ENCODE results near the gene OXCT1. TPM values are rescaled to one million over a fixed set of nuclear protein-coding genes. Genes with fewer than 3 reads are reported as not detected.
"Not testable (repeated sequence)": the region's sequence is repeated elsewhere in the genome, so short reads cannot be mapped to it uniquely, and the experiment has no call there.

OXCT1 gene
- total RNA-seq, 6 experiments from 2014 or later, result 40.4 to 44.0 (median 40.8) TPM

- Mint-ChIP-seq H3K27ac (no peak overlapping the region; the same call in 1 of the 2 replicates), H3K4me1 (ENCODE audit: low read depth) (peaks cover 28% of the 10 kb centered on the region), H3K4me3 (no peak overlapping the region), H3K9me3 (no peaks in the 10 kb centered on the region), H3K36me3 (ENCODE audit: low read depth) (peaks cover 5% of the 10 kb centered on the region; the same call in 1 of the 2 replicates), H3K27me3 (ENCODE audit: insufficient read depth) (no peaks in the 10 kb centered on the region)
- no peak for TF ChIP-seq CTCF (IDR thresholded peaks at IDR 0.05)
- no peak for DNase-seq
These were observed 54.5 kb downstream of the OXCT1 start for GRCh38 chr5:41815663-41816229.

- Mint-ChIP-seq H3K9me3 (no peaks in the 10 kb centered on the region), H3K27me3 (ENCODE audit: insufficient read depth) (no peaks in the 10 kb centered on the region), H3K4me1 (ENCODE audit: low read depth) (peaks cover 33% of the 10 kb centered on the region), H3K27ac (no peak overlapping the region), H3K36me3 (ENCODE audit: low read depth) (peaks cover 5% of the 10 kb centered on the region; the same call in 1 of the 2 replicates), H3K4me3 (no peak overlapping the region)
- no peak for DNase-seq
- no peak for TF ChIP-seq CTCF (IDR thresholded peaks at IDR 0.05)
These were observed 55.0 kb downstream of the OXCT1 start for GRCh38 chr5:41815261-41815660.

- DNase-seq; H3K36me3 Mint-ChIP-seq (ENCODE audit: low read depth); H3K9me3 Mint-ChIP-seq; H3K27ac Mint-ChIP-seq; H3K27me3 Mint-ChIP-seq (ENCODE audit: insufficient read depth); H3K4me3 Mint-ChIP-seq: not testable (repeated sequence)
- peaks cover 40% of the 10 kb centered on the region for H3K4me1 Mint-ChIP-seq (ENCODE audit: low read depth)
These were observed 55.9 kb downstream of the OXCT1 start for GRCh38 chr5:41814306-41814705.

GRCh38 chr5:41812156-41812555 is 58.1 kb downstream of the OXCT1 start:
- no peak overlapping the region for H3K4me3 Mint-ChIP-seq
- no peak for DNase-seq
- no peak for TF ChIP-seq CTCF (IDR thresholded peaks at IDR 0.05)
- no peaks in the 10 kb centered on the region for H3K9me3 Mint-ChIP-seq
- no peak overlapping the region; the same call in 1 of the 2 replicates for H3K27ac Mint-ChIP-seq
- no peaks in the 10 kb centered on the region for H3K27me3 Mint-ChIP-seq (ENCODE audit: insufficient read depth)
- peaks cover 34% of the 10 kb centered on the region for H3K4me1 Mint-ChIP-seq (ENCODE audit: low read depth)
- peaks cover 5% of the 10 kb centered on the region for H3K36me3 Mint-ChIP-seq (ENCODE audit: low read depth)

GRCh38 chr5:41809128-41809527 is 61.1 kb downstream of the OXCT1 start:
- Mint-ChIP-seq H3K27ac (no peak overlapping the region), H3K4me3 (no peak overlapping the region), H3K27me3 (ENCODE audit: insufficient read depth) (no peaks in the 10 kb centered on the region), H3K9me3 (no peaks in the 10 kb centered on the region), H3K36me3 (ENCODE audit: low read depth) (peaks cover 11% of the 10 kb centered on the region), H3K4me1 (ENCODE audit: low read depth) (peaks cover 20% of the 10 kb centered on the region)
- DNase-seq, result no peak
- TF ChIP-seq CTCF (IDR thresholded peaks at IDR 0.05), result no peak

GRCh38 chr5:41808294-41808693 is 61.9 kb downstream of the OXCT1 start:
- Mint-ChIP-seq H3K27ac (no peak overlapping the region), H3K4me3 (no peak overlapping the region), H3K36me3 (ENCODE audit: low read depth) (peaks cover 11% of the 10 kb centered on the region), H3K27me3 (ENCODE audit: insufficient read depth) (no peaks in the 10 kb centered on the region), H3K9me3 (no peaks in the 10 kb centered on the region), H3K4me1 (ENCODE audit: low read depth) (peaks cover 20% of the 10 kb centered on the region)
- no peak for DNase-seq
- TF ChIP-seq CTCF (IDR thresholded peaks at IDR 0.05), result no peak

All from HFFc6 (cell line).